ENCODE measurements around the gene MRPS15.

MRPS15 gene

DNA sequence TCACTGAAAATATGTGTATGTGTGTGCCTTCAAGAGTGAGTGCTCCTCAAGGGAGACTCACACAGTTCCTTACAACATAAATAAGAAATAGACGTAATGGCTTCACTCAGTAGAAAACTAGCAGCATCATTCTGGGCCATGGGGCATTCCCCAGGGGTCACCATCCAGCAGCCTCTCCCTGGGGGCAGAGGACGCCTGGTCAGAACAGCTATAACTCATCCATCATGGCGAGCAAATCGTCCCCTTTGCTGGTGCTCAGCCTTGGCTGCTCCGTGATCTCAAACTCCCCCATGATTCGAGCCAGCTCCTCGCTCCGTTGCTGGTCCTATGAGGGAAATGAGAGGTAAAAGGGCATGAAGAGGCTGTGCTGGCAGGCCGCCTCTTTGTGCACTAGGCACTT, 46.3 kb downstream of the MRPS15 start:
- no peak for DNase-seq

DNA sequence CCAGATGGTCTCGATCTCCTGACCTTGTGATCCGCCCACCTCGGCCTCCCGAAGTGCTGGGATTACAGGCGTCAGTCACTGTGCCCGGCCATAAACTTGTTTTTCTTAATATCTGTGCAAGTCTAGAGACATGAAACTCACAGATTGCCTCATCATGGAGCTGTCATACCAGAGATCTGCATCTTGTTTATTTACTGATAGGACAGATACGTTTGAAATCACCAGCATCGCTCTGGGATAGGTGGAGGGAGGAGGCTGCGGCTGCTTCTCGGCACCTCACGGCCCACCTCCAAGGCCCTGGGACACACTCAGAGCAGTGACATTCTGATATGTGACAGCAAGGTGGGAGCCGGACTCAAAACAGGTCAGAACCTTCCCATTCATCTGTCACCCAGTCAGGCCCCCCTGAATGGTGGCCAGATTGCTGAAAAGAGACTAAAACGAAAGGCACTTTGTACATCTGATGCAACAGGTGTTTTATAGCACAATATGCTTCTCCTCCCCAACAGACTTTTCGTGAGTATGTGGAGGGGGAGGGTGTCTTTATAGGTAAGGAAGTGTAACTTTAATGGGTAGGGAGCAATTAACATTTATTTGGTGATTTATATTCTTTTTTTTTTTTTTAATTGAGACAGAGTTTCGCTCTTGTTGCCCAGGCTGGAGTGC, 48.4 kb downstream of the MRPS15 start:
- no peak for DNase-seq

DNA sequence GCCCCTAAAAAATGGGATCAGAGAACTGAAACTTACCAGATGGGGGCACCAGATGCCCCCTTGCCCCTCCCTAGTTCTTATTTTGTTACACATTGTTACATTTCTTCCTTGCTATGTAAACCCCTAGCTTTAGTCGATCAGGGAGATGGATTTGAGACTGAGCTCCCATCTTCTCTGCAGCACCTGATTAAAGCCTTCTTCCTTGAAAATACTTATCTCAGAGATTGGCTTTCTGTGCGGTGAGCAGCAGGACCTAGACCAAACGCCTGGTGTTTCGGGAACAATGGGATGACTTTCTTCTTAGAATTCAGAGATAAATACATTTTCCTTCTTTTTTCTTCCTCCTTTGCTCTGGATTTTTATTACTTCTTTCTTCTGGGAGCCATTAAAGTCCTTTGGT, 49.8 kb downstream of the MRPS15 start:
- no peak for DNase-seq

GRCh38 chr1:36411674-36412648, 52.2 kb downstream of the MRPS15 start:
- DNase-seq = peak; percentile 66

DNA sequence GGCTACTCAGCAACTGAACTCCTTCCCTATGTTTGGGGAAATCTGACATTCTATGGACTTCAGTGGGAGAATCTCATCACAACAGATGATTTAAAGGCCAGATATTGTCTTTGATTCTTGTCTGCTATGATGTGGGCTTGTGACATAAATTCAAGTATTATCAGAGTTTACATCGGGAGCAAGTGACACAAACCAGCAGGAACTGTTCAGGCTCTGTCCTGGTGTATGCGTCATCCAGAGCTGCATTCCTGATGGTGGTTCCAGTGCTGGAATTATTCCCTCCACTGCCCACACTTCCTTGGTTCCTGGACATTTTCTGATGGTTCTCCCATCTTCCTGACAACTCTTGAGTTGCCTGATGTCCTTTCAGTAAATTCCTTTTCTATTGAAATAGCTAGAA, 55.7 kb downstream of the MRPS15 start:
- DNase-seq = no peak

- DNase-seq = no peak
Observed at GRCh38 chr1:36406440-36406839, 57.7 kb downstream of the MRPS15 start.

All from CD4-positive, alpha-beta T cell treated with Interleukin-17A for 1 hour (primary cell).